ENCODE data around the gene SFT2D3. TPM values are rescaled to one million over a fixed set of nuclear protein-coding genes. Genes with fewer than 3 reads are reported as not detected.

Gene SFT2D3
- total RNA-seq, 2 donors from 2014 or later = 7.1 to 9.5 TPM

DNA sequence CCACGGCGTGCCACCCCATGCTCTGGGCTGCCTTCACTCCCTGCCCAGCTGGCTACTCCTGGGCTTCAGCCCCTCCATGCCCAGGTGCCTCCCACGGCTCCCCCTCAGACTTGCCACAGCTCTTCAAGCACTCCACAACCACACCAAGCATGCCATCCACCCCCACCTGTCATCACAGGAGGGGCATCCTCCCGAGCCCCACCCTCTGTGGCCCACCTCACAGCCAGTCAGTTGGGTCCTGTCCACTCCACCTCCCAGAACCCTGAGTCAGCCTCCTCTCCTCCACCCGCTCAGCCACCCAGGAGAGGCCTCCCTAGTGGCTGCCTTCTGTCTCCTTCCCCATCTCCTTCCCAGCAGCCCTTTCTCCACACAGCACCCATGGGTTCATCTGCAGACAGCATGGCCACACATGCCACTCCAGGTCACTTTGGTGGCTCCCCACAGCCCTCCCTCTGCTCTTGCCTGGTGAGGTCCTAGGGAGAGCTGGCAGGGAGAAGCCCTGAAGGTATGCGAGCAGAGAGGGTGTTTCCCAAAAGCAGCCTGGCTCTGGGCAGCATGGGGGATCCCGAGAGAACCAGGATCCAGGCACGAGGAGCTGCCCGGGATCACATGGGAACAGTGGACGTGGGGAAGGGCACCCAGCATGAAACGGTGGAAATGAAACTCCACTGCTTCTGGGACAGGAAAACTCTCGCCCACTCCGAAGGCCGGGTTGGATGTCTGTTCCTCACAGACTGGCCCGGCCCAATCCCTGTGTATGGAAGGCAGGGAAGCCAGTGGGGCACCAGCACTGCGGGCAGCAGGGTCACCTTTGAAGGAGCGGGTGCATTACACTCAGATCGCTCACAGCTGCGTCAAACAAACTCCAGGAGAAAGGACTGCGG is 28.7 kb upstream of the SFT2D3 start:
- Histone ChIP-seq H3K4me1 (ENCODE audit: control insufficient read depth in 1 of 2, low read depth in 2 of 2) (peaks cover 37 to 47% of the 10 kb centered on the region in 2 donors), H3K4me3 (peak overlapping the region; percentile 96), H3K9me3 (no peaks in the 10 kb centered on the region), H3K36me3 (no peaks in the 10 kb centered on the region), H3K27me3 (replicated peaks; ENCODE audit: insufficient read depth) (no peaks in the 10 kb centered on the region), H3K27ac (peak overlapping the region; percentile 91 to 95)
- TF ChIP-seq CTCF (IDR thresholded peaks at IDR 0.05) = no peak
- DNase-seq (ENCODE audit: low spot score) (no peak), ATAC-seq (ENCODE audit: insufficient number of reproducible peaks, low FRiP score, low read depth) (no peak)

GRCh38 chr2:127673291-127674069 is 27.8 kb upstream of the SFT2D3 start:
- DNase-seq (ENCODE audit: low spot score) (no peak), ATAC-seq (ENCODE audit: insufficient number of reproducible peaks, low FRiP score, low read depth) (no peak)
- Histone ChIP-seq H3K36me3 (no peaks in the 10 kb centered on the region), H3K27me3 (replicated peaks; ENCODE audit: insufficient read depth) (no peaks in the 10 kb centered on the region), H3K4me1 (ENCODE audit: control insufficient read depth in 1 of 2, low read depth in 2 of 2) (peaks cover 37 to 50% of the 10 kb centered on the region in 2 donors), H3K4me3 (peak overlapping the region; percentile 96), H3K9me3 (no peaks in the 10 kb centered on the region), H3K27ac (peak overlapping the region; percentile 91 to 95)
- no peak for TF ChIP-seq CTCF (IDR thresholded peaks at IDR 0.05)

- Histone ChIP-seq H3K27ac (peak overlapping the region; percentile 91 to 95), H3K27me3 (replicated peaks; ENCODE audit: insufficient read depth) (no peaks in the 10 kb centered on the region), H3K9me3 (no peaks in the 10 kb centered on the region), H3K4me3 (peak overlapping the region; percentile 96), H3K4me1 (ENCODE audit: control insufficient read depth in 1 of 2, low read depth in 2 of 2) (peaks cover 32 to 44% of the 10 kb centered on the region in 2 donors), H3K36me3 (no peaks in the 10 kb centered on the region)
- DNase-seq (ENCODE audit: low spot score) = no peak
- ATAC-seq (ENCODE audit: insufficient number of reproducible peaks, low FRiP score, low read depth) = peak; percentile 45
- no peak for TF ChIP-seq CTCF (IDR thresholded peaks at IDR 0.05)
Observed at GRCh38 chr2:127674241-127675209, 26.8 kb upstream of the SFT2D3 start.

- DNase-seq (ENCODE audit: low spot score) (no peak), ATAC-seq (ENCODE audit: insufficient number of reproducible peaks, low FRiP score, low read depth) (no peak)
- Histone ChIP-seq H3K4me3 (peak within 1 kb of the TSS; percentile 96), H3K4me1 (ENCODE audit: control insufficient read depth in 1 of 2, low read depth in 2 of 2) (peaks cover 32 to 43% of the 10 kb centered on the region in 2 donors), H3K36me3 (no peaks in the 10 kb centered on the region), H3K9me3 (no peaks in the 10 kb centered on the region), H3K27me3 (replicated peaks; ENCODE audit: insufficient read depth) (no peaks in the 10 kb centered on the region), H3K27ac (peak within 1 kb of the TSS; percentile 91 to 95)
- TF ChIP-seq CTCF (IDR thresholded peaks at IDR 0.05) = peak; percentile 4
Observed at GRCh38 chr2:127675331-127676261, 25.7 kb upstream of the SFT2D3 start, which contains the start of gene LIMS2. Gene LIMS2, minus strand, starts transcription at chr2:127675530. Its CDS starts 506 bp downstream, at chr2:127675024.

Data from thoracic aorta (tissue), 2 donors.